Suprapubic skin (tissue), 4 donors: ENCODE measurements around the gene ATP8B1. TPM values are rescaled to one million over a fixed set of nuclear protein-coding genes. Genes with fewer than 3 reads are reported as not detected.

Source experiments
- DNase-seq, 2 donors: peaks; one replicate each; pipeline ENCODE4 v3.0.0-alpha.2; 2019; ENCODE audit warnings: low spot score in 2 of 2
- H3K27ac ChIP-seq: fragments of 200-600 bp; sonication (generic); one replicate; pipeline ENCODE4 v1.5.1; 2019
- H3K27me3 ChIP-seq: fragments of 200-600 bp; sonication (generic); one replicate; pipeline ENCODE4 v1.5.1; 2019
- H3K36me3 ChIP-seq: fragments of 200-600 bp; sonication (generic); one replicate; pipeline ENCODE4 v1.5.1; 2019
- H3K4me1 ChIP-seq: fragments of 200-600 bp; sonication (generic); one replicate; pipeline ENCODE4 v1.5.1; 2019
- H3K4me3 ChIP-seq: fragments of 200-600 bp; sonication (generic); one replicate; pipeline ENCODE4 v1.5.1; 2019; ENCODE audit warnings: mild to moderate bottlenecking
- H3K9me3 ChIP-seq: fragments of 200-600 bp; sonication (generic); one replicate; pipeline ENCODE4 v1.5.1; 2019
- CTCF ChIP-seq, 2 donors: fragments of 200-600 bp in 1 of 2; fragments of 450-650 bp in 1 of 2; sonication (generic) in 1 of 2; IDR thresholded peaks; one replicate each; pipeline ENCODE4 v1.5.1; 2016 to 2019; ENCODE audit warnings: antibody characterized with exemption in 2 of 2, mild to moderate bottlenecking in 1 of 2, moderate library complexity in 1 of 2
- EP300 ChIP-seq: sonication (generic); formaldehyde crosslinking; IDR thresholded peaks from one replicate; pipeline ENCODE4 v1.6.1; 2017; ENCODE audit warnings: antibody characterized with exemption
- POLR2A ChIP-seq, 2 donors: fragments of 450-650 bp; IDR thresholded peaks; one replicate each; pipeline ENCODE4 v1.6.1; 2017; ENCODE audit warnings: antibody characterized with exemption in 2 of 2, mild to moderate bottlenecking in 2 of 2, moderate library complexity in 2 of 2
- POLR2AphosphoS5 ChIP-seq, 3 donors: sonication (generic); formaldehyde crosslinking; IDR thresholded peaks; one replicate each; pipeline ENCODE4 v1.6.1; 2017; ENCODE audit warnings: antibody characterized with exemption in 3 of 3
- WGBS: methylation state at CpG from one replicate; pipeline ENCODE4 v1.1.5; 2018; 5-methylcytosine and 5-hydroxymethylcytosine counted together
- total RNA-seq, 4 donors: library from RNA; depleted of rRNA; stranded (reverse); fragments of >200 nt; gene quantifications; one replicate each; pipeline ENCODE4 v1.1.0, GENCODE V29; 2016

Gene ATP8B1
- total RNA-seq, 4 donors from 2014 or later = 21.5 to 59.1 (median 26.0) TPM

GRCh38 chr18:57802213-57803102 lies 657 bp downstream of the ATP8B1 start:
- H3K36me3 ChIP-seq = no peaks in the 10 kb centered on the region
- peaks cover 36% of the 10 kb centered on the region for H3K4me1 ChIP-seq
- WGBS = 0% methylated on average over 10 of the region's 74 CpGs
- no peak for DNase-seq
- no peaks in the 10 kb centered on the region for H3K27me3 ChIP-seq
- peak overlapping the region; percentile 84 for H3K4me3 ChIP-seq
- H3K27ac ChIP-seq = peak overlapping the region; percentile 89
- TF ChIP-seq EP300 (no peak), CTCF (IDR thresholded peaks at IDR 0.05) (no peak), POLR2A (IDR thresholded peaks at IDR 0.05) (no peak)
- no peaks in the 10 kb centered on the region for H3K9me3 ChIP-seq

- Histone ChIP-seq H3K36me3 (no peaks in the 10 kb centered on the region), H3K4me1 (peaks cover 29% of the 10 kb centered on the region), H3K9me3 (no peaks in the 10 kb centered on the region), H3K27ac (no peak overlapping the region), H3K4me3 (peak overlapping the region; percentile 84), H3K27me3 (no peaks in the 10 kb centered on the region)
- TF ChIP-seq CTCF (IDR thresholded peaks at IDR 0.05) (no peak), EP300 (no peak), POLR2AphosphoS5 (IDR thresholded peaks at IDR 0.05) (no peak), POLR2A (IDR thresholded peaks at IDR 0.05) (no peak)
- DNase-seq = no peak
- 2% methylated on average over 26 of the region's 26 CpGs for WGBS
Observed at GRCh38 chr18:57801761-57802212, 1.3 kb downstream of the ATP8B1 start.

GRCh38 chr18:57801325-57801724 lies 1.8 kb downstream of the ATP8B1 start:
- 39% methylated on average over 14 of the region's 14 CpGs for WGBS
- Histone ChIP-seq H3K4me1 (peaks cover 25% of the 10 kb centered on the region), H3K4me3 (peak overlapping the region; percentile 84), H3K27me3 (no peaks in the 10 kb centered on the region), H3K36me3 (no peaks in the 10 kb centered on the region), H3K27ac (no peak overlapping the region), H3K9me3 (no peaks in the 10 kb centered on the region)
- DNase-seq = no peak
- no peak for TF ChIP-seq POLR2A (IDR thresholded peaks at IDR 0.05)
- TF ChIP-seq EP300 = no peak
- no peak for TF ChIP-seq POLR2AphosphoS5 (IDR thresholded peaks at IDR 0.05)

GRCh38 chr18:57798713-57799373 lies 4.3 kb downstream of the ATP8B1 start:
- Histone ChIP-seq H3K9me3 (no peaks in the 10 kb centered on the region), H3K27ac (no peak overlapping the region)
- 72% methylated on average over 4 of the region's 4 CpGs for WGBS

GRCh38 chr18:57797209-57797651 lies 5.9 kb downstream of the ATP8B1 start:
- TF ChIP-seq POLR2A (IDR thresholded peaks at IDR 0.05) (no peak), EP300 (no peak), CTCF (IDR thresholded peaks at IDR 0.05) (no peak), POLR2AphosphoS5 (IDR thresholded peaks at IDR 0.05) (no peak)
- Histone ChIP-seq H3K36me3 (no peaks in the 10 kb centered on the region), H3K4me1 (peaks cover 12% of the 10 kb centered on the region), H3K4me3 (no peak overlapping the region), H3K27me3 (no peaks in the 10 kb centered on the region), H3K9me3 (no peaks in the 10 kb centered on the region), H3K27ac (no peak overlapping the region)
- 71% methylated on average over 3 of the region's 3 CpGs for WGBS
- no peak for DNase-seq

More at GRCh38 chr18:57798713-57799373, 4.3 kb downstream of the ATP8B1 start:
- H3K4me1 ChIP-seq = peaks cover 17% of the 10 kb centered on the region
- no peak for TF ChIP-seq POLR2A (IDR thresholded peaks at IDR 0.05)
- TF ChIP-seq EP300 = no peak
- TF ChIP-seq POLR2AphosphoS5 (IDR thresholded peaks at IDR 0.05) = no peak
- TF ChIP-seq CTCF (IDR thresholded peaks at IDR 0.05) = no peak
- no peaks in the 10 kb centered on the region for H3K36me3 ChIP-seq
- no peak overlapping the region for H3K4me3 ChIP-seq
- no peak for DNase-seq
- H3K27me3 ChIP-seq = no peaks in the 10 kb centered on the region
